ENCODE measurements around the gene PRLHR.

PRLHR gene

GRCh38 chr10:118635674-118636402 is 40.4 kb upstream of the PRLHR start:
- Histone ChIP-seq H3K79me2 (ENCODE audit: insufficient read depth, low read length) (no peaks in the 10 kb centered on the region), H3K9ac (ENCODE audit: low read depth, low read length) (no peak overlapping the region), H4K20me1 (ENCODE audit: insufficient read depth, low read length) (no peaks in the 10 kb centered on the region), H3K27me3 (ENCODE audit: insufficient read depth, low read length, poor library complexity) (no peaks in the 10 kb centered on the region), H3K4me3 (ENCODE audit: low read depth in 1 of 2, low read length in 2 of 2) (no peak overlapping the region), H3K36me3 (ENCODE audit: insufficient read depth, low read length) (no peaks in the 10 kb centered on the region), H3K27ac (ENCODE audit: low read length) (no peak overlapping the region), H3K4me1 (ENCODE audit: insufficient read depth, low read length) (no peaks in the 10 kb centered on the region), H3K9me3 (ENCODE audit: insufficient read depth, low read length, severe bottlenecking) (peaks cover under 1% of the 10 kb centered on the region), H2AFZ (ENCODE audit: low read depth, low read length) (no peak overlapping the region), H3K4me2 (ENCODE audit: insufficient read depth, low read length) (no peak overlapping the region)
- DNase-seq (no peak), ATAC-seq (ENCODE audit: insufficient read depth, low read depth) (no peak)
- TF ChIP-seq CTCF (IDR thresholded peaks at IDR 0.05; ENCODE audit: borderline replicate concordance, extremely low read depth, low read length, poor library complexity, severe bottlenecking) (no peak), EZH2 (IDR thresholded peaks at IDR 0.05; ENCODE audit: borderline replicate concordance, low read depth, low read length, severe bottlenecking) (no peak)

GRCh38 chr10:118633786-118634185 is 38.3 kb upstream of the PRLHR start:
- TF ChIP-seq EZH2 (IDR thresholded peaks at IDR 0.05; ENCODE audit: borderline replicate concordance, low read depth, low read length, severe bottlenecking) (no peak), CTCF (IDR thresholded peaks at IDR 0.05; ENCODE audit: borderline replicate concordance, extremely low read depth, low read length, poor library complexity, severe bottlenecking) (no peak)
- peaks cover 4% of the 10 kb centered on the region for H3K27me3 ChIP-seq (ENCODE audit: insufficient read depth, low read length, poor library complexity)
- no peak overlapping the region for H2AFZ ChIP-seq (ENCODE audit: low read depth, low read length)
- no peak overlapping the region for H3K4me3 ChIP-seq (ENCODE audit: low read depth in 1 of 2, low read length in 2 of 2)
- H3K9me3 ChIP-seq (ENCODE audit: insufficient read depth, low read length, severe bottlenecking), result no peaks in the 10 kb centered on the region
- H3K27ac ChIP-seq (ENCODE audit: low read length), result no peak overlapping the region
- no peaks in the 10 kb centered on the region for H3K4me1 ChIP-seq (ENCODE audit: insufficient read depth, low read length)
- H4K20me1 ChIP-seq (ENCODE audit: insufficient read depth, low read length), result no peaks in the 10 kb centered on the region
- no peak overlapping the region for H3K9ac ChIP-seq (ENCODE audit: low read depth, low read length)
- no peak overlapping the region for H3K4me2 ChIP-seq (ENCODE audit: insufficient read depth, low read length)
- H3K36me3 ChIP-seq (ENCODE audit: insufficient read depth, low read length), result no peaks in the 10 kb centered on the region
- DNase-seq, result no peak
- H3K79me2 ChIP-seq (ENCODE audit: insufficient read depth, low read length), result no peaks in the 10 kb centered on the region
- no peak for ATAC-seq (ENCODE audit: insufficient read depth, low read depth)

GRCh38 chr10:118629211-118629610 is 33.8 kb upstream of the PRLHR start:
- H3K27ac ChIP-seq (ENCODE audit: low read length), result no peak overlapping the region
- peaks cover 12% of the 10 kb centered on the region for H3K27me3 ChIP-seq (ENCODE audit: insufficient read depth, low read length, poor library complexity)
- no peak overlapping the region for H3K9ac ChIP-seq (ENCODE audit: low read depth, low read length)
- H3K79me2 ChIP-seq (ENCODE audit: insufficient read depth, low read length), result no peaks in the 10 kb centered on the region
- no peak for ATAC-seq (ENCODE audit: insufficient read depth, low read depth)
- no peak overlapping the region for H2AFZ ChIP-seq (ENCODE audit: low read depth, low read length)
- TF ChIP-seq CTCF (IDR thresholded peaks at IDR 0.05; ENCODE audit: borderline replicate concordance, extremely low read depth, low read length, poor library complexity, severe bottlenecking) (no peak), EZH2 (IDR thresholded peaks at IDR 0.05; ENCODE audit: borderline replicate concordance, low read depth, low read length, severe bottlenecking) (no peak)
- H3K4me3 ChIP-seq (ENCODE audit: low read depth in 1 of 2, low read length in 2 of 2), result no peak overlapping the region
- no peaks in the 10 kb centered on the region for H3K9me3 ChIP-seq (ENCODE audit: insufficient read depth, low read length, severe bottlenecking)
- no peak overlapping the region for H3K4me2 ChIP-seq (ENCODE audit: insufficient read depth, low read length)
- no peaks in the 10 kb centered on the region for H3K36me3 ChIP-seq (ENCODE audit: insufficient read depth, low read length)
- no peak for DNase-seq
- H4K20me1 ChIP-seq (ENCODE audit: insufficient read depth, low read length), result no peaks in the 10 kb centered on the region
- H3K4me1 ChIP-seq (ENCODE audit: insufficient read depth, low read length), result no peaks in the 10 kb centered on the region

All from DND-41 (cell line).